Measurements from ENCODE around the gene IL17RA. TPM values are rescaled to one million over a fixed set of nuclear protein-coding genes. Genes with fewer than 3 reads are reported as not detected.

IL17RA gene
- total RNA-seq, 1 experiment from 2014 or later, result 12.1 TPM

DNA sequence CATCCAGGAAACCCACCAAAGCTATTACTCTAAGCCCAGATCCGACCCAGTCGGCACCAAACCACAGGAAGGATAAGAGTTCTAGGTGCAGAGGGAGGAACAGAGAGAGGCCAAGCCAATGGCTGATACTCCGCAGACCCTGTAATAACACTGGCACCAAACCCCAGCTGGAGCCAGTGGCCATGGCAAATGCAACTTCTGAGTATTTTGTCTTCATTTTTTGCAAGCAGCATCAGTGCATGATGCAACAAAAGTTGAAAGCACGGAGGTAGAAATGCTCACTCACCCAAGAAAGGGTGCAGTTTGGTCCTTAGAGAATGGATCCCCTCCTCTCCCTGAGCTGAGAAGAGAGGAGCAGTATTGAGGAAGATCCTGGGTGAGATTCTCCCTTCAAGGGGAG lies 33.5 kb downstream of the IL17RA start:
- no peaks in the 10 kb centered on the region for H3K27me3 ChIP-seq (replicated peaks; ENCODE audit: insufficient read depth, low read depth, low read length, poor library complexity)
- H3K4me1 ChIP-seq (ENCODE audit: insufficient read depth, low read length, poor library complexity, severe bottlenecking), result no peaks in the 10 kb centered on the region
- ChIA-PET CTCF (no interaction called here), POLR2A (ENCODE audit: low non-redundant PET) (no interaction called here)
- BruUV-seq (replicated peaks), result no TSS peak
- no peaks in the 10 kb centered on the region for H3K36me3 ChIP-seq (ENCODE audit: insufficient read depth, low read length, poor library complexity, severe bottlenecking)
- intact Hi-C loops (cut with micrococcal nuclease; ENCODE audit: unreplicated experiment), result loop anchor here (10.0 kb wide), 1 partner anchor 386 kb away; no protein-coding TSS in a partner anchor
- DNase-seq (ENCODE audit: low spot score), result no peak
- H3K4me3 ChIP-seq (ENCODE audit: low read depth, low read length, poor library complexity, severe bottlenecking), result no peak overlapping the region
- TF ChIP-seq EZH2 (IDR thresholded peaks at IDR 0.05; ENCODE audit: borderline replicate concordance, low read depth, low read length, poor library complexity, severe bottlenecking) (no peak), CTCF (conservative IDR thresholded peaks at IDR 0.05; ENCODE audit: low read depth, low read length) (no peak)
- H3K27ac ChIP-seq (ENCODE audit: low read depth, low read length, poor library complexity, severe bottlenecking), result no peak overlapping the region
- H3K9me3 ChIP-seq (ENCODE audit: low read depth, low read length, poor library complexity, severe bottlenecking), result no peaks in the 10 kb centered on the region

GRCh38 chr22:17119481-17120202 lies 34.8 kb downstream of the IL17RA start:
- TF ChIP-seq EZH2 (IDR thresholded peaks at IDR 0.05; ENCODE audit: borderline replicate concordance, low read depth, low read length, poor library complexity, severe bottlenecking) (no peak), CTCF (conservative IDR thresholded peaks at IDR 0.05; ENCODE audit: low read depth, low read length) (peak; percentile 50)
- intact Hi-C loops (cut with micrococcal nuclease; ENCODE audit: unreplicated experiment), result loop anchor here (10.0 kb wide), 1 partner anchor 385 kb away; no protein-coding TSS in a partner anchor
- H3K27ac ChIP-seq (ENCODE audit: low read depth, low read length, poor library complexity, severe bottlenecking), result no peak overlapping the region
- H3K4me3 ChIP-seq (ENCODE audit: low read depth, low read length, poor library complexity, severe bottlenecking), result no peak overlapping the region
- H3K4me1 ChIP-seq (ENCODE audit: insufficient read depth, low read length, poor library complexity, severe bottlenecking), result no peaks in the 10 kb centered on the region
- H3K27me3 ChIP-seq (replicated peaks; ENCODE audit: insufficient read depth, low read depth, low read length, poor library complexity), result no peaks in the 10 kb centered on the region
- POLR2A ChIA-PET (ENCODE audit: low non-redundant PET), result no interaction called here
- H3K36me3 ChIP-seq (ENCODE audit: insufficient read depth, low read length, poor library complexity, severe bottlenecking), result no peaks in the 10 kb centered on the region
- CTCF ChIA-PET, result no interaction called here
- DNase-seq (ENCODE audit: low spot score), result peak; percentile 23
- no TSS peak for BruUV-seq (replicated peaks)
- H3K9me3 ChIP-seq (ENCODE audit: low read depth, low read length, poor library complexity, severe bottlenecking), result no peaks in the 10 kb centered on the region

GRCh38 chr22:17120281-17120680 lies 35.5 kb downstream of the IL17RA start:
- Histone ChIP-seq H3K36me3 (ENCODE audit: insufficient read depth, low read length, poor library complexity, severe bottlenecking) (no peaks in the 10 kb centered on the region), H3K27ac (ENCODE audit: low read depth, low read length, poor library complexity, severe bottlenecking) (no peak overlapping the region), H3K27me3 (replicated peaks; ENCODE audit: insufficient read depth, low read depth, low read length, poor library complexity) (no peaks in the 10 kb centered on the region), H3K4me1 (ENCODE audit: insufficient read depth, low read length, poor library complexity, severe bottlenecking) (no peaks in the 10 kb centered on the region), H3K4me3 (ENCODE audit: low read depth, low read length, poor library complexity, severe bottlenecking) (peak overlapping the region; percentile 72), H3K9me3 (ENCODE audit: low read depth, low read length, poor library complexity, severe bottlenecking) (no peaks in the 10 kb centered on the region)
- intact Hi-C loops (cut with micrococcal nuclease; ENCODE audit: unreplicated experiment), result no loop called here
- POLR2A ChIA-PET (ENCODE audit: low non-redundant PET), result no interaction called here
- CTCF ChIA-PET, result no interaction called here
- DNase-seq (ENCODE audit: low spot score), result peak; percentile 13
- BruUV-seq (replicated peaks), result no TSS peak
- TF ChIP-seq CTCF (conservative IDR thresholded peaks at IDR 0.05; ENCODE audit: low read depth, low read length) (no peak), EZH2 (IDR thresholded peaks at IDR 0.05; ENCODE audit: borderline replicate concordance, low read depth, low read length, poor library complexity, severe bottlenecking) (no peak)
